Hepatocyte (in vitro differentiated cells): ENCODE measurements around the gene SCD5.

ENCODE experiments used
- EZH2 ChIP-seq: fragments of 200-600 bp; sonication (generic); IDR thresholded peaks from 2 replicates; pipeline ENCODE4 v1.6.1; 2016; ENCODE audit warnings: antibody characterized with exemption, mild to moderate bottlenecking, borderline replicate concordance
- EZH2phosphoT487 ChIP-seq: fragments of 200-600 bp; sonication (generic); IDR thresholded peaks from one replicate; pipeline ENCODE4 v1.6.1; 2018; ENCODE audit warnings: antibody characterized with exemption, mild to moderate bottlenecking, low read depth, moderate library complexity; ENCODE audit not compliant: unreplicated experiment, severe bottlenecking
- TF ChIP-seq, protein P1 (sequence below): fragments of 200-600 bp; sonication (generic); IDR thresholded peaks from 2 replicates; pipeline ENCODE4 v1.5.1; 2016; ENCODE audit warnings: antibody characterized with exemption, mild to moderate bottlenecking; ENCODE audit not compliant: poor library complexity

DNA sequence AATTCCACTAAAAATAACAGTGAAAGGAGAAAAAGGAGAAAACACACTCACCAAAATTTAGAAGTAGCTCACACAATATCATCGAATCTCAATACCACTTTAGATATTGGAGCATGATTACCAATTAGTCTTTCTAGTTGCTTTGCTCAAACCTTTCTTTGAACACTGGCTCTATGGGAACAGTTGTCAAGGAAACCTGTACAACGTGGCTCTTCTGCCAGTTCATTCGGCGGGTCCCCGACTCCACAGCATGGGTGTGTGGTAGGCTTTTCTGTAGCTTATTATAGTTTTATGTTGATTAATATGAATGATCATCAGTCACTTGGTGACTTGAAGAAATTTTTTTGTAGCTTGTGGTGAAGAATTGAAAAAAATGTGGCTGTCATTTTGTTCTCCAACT is 186.6 kb downstream of the SCD5 start:
- TF ChIP-seq, protein P1, sequence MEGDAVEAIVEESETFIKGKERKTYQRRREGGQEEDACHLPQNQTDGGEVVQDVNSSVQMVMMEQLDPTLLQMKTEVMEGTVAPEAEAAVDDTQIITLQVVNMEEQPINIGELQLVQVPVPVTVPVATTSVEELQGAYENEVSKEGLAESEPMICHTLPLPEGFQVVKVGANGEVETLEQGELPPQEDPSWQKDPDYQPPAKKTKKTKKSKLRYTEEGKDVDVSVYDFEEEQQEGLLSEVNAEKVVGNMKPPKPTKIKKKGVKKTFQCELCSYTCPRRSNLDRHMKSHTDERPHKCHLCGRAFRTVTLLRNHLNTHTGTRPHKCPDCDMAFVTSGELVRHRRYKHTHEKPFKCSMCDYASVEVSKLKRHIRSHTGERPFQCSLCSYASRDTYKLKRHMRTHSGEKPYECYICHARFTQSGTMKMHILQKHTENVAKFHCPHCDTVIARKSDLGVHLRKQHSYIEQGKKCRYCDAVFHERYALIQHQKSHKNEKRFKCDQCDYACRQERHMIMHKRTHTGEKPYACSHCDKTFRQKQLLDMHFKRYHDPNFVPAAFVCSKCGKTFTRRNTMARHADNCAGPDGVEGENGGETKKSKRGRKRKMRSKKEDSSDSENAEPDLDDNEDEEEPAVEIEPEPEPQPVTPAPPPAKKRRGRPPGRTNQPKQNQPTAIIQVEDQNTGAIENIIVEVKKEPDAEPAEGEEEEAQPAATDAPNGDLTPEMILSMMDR = no peak
- TF ChIP-seq EZH2 = no peak
- TF ChIP-seq EZH2phosphoT487 = no peak
